Esophagus muscularis mucosa (tissue), 4 donors: ENCODE data around the gene PTPN18. TPM values are rescaled to one million over a fixed set of nuclear protein-coding genes. Genes with fewer than 3 reads are reported as not detected.

ENCODE experiments used
- DNase-seq: peaks from one replicate; pipeline ENCODE4 v3.0.0-alpha.2; 2017; ENCODE audit errors: extremely low spot score
- H3K27ac ChIP-seq, 4 donors: fragments of 200-600 bp; sonication (generic); replicated peaks in 1 of 4; 1 replicate in 3 of 4; 2 replicates in 1 of 4; pipeline ENCODE4 v1.5.1; 2016 to 2019; ENCODE audit warnings: mild to moderate bottlenecking in 1 of 4
- H3K27me3 ChIP-seq, 4 donors: fragments of 200-600 bp; sonication (generic); one replicate each; pipeline versions ENCODE4 v1.5.1 to v1.6.0; 2016 to 2019
- H3K36me3 ChIP-seq, 4 donors: fragments of 200-600 bp; sonication (generic); one replicate each; pipeline ENCODE4 v1.5.1; 2016 to 2019
- H3K4me1 ChIP-seq, 4 donors: fragments of 200-600 bp; sonication (generic); one replicate each; pipeline ENCODE4 v1.5.1; 2016 to 2019
- H3K4me3 ChIP-seq, 4 donors: fragments of 200-600 bp; sonication (generic); 1 replicate in 2 of 4; 2 replicates in 2 of 4; pipeline ENCODE4 v1.5.1; 2016 to 2019; ENCODE audit warnings: mild to moderate bottlenecking in 4 of 4, moderate library complexity in 1 of 4
- H3K9me3 ChIP-seq, 4 donors: fragments of 200-600 bp; sonication (generic); 1 replicate in 3 of 4; 2 replicates in 1 of 4; pipeline ENCODE4 v1.5.1; 2016 to 2019
- EP300 ChIP-seq: sonication (generic); formaldehyde crosslinking; IDR thresholded peaks from one replicate; pipeline ENCODE4 v1.6.1; 2017; ENCODE audit warnings: antibody characterized with exemption
- POLR2A ChIP-seq: fragments of 450-650 bp; IDR thresholded peaks from one replicate; pipeline ENCODE4 v1.6.1; 2017; ENCODE audit warnings: antibody characterized with exemption, moderate library complexity, mild to moderate bottlenecking, low read depth
- POLR2AphosphoS5 ChIP-seq, 2 donors: sonication (generic); formaldehyde crosslinking; IDR thresholded peaks; one replicate each; pipeline ENCODE4 v1.6.1; 2017; ENCODE audit warnings: antibody characterized with exemption in 2 of 2
- WGBS: methylation state at CpG from one replicate; pipeline ENCODE4 v1.1.5; 2018; 5-methylcytosine and 5-hydroxymethylcytosine counted together
- intact Hi-C: fragments of 100-400 bp; cut with DNase I; formaldehyde crosslinking; loops from one replicate; pipeline ENCODE4 v1.15.1; 2023
- total RNA-seq, 4 donors: library from RNA; depleted of rRNA; stranded (reverse); fragments of >200 nt; gene quantifications; one replicate each; pipeline versions ENCODE4 v1.1.0 to v1.2.1, GENCODE V29; 2016
- TF ChIP-seq, protein P1 (sequence below), 3 experiments: fragments of 200-600 bp in 2 of 3; fragments of 450-650 bp in 1 of 3; sonication (generic) in 2 of 3; IDR thresholded peaks; one replicate each; pipeline ENCODE4 v1.5.1; 2017 to 2019; ENCODE audit warnings: antibody characterized with exemption in 3 of 3, mild to moderate bottlenecking in 2 of 3, moderate library complexity in 1 of 3

The PTPN18 gene
- total RNA-seq, 4 donors from 2014 or later = 36.6 to 60.2 (median 50.3) TPM

GRCh38 chr2:130369311-130369964, 13.6 kb downstream of the PTPN18 start:
- Histone ChIP-seq H3K27me3 (no peaks in the 10 kb centered on the region), H3K36me3 (peaks cover 0 to 20% (median 5%) of the 10 kb centered on the region in 4 donors), H3K9me3 (no peaks in the 10 kb centered on the region), H3K27ac (no peak overlapping the region), H3K4me3 (no peak overlapping the region), H3K4me1 (peaks cover 21 to 34% (median 31%) of the 10 kb centered on the region in 4 donors)
- no peak for DNase-seq
- intact Hi-C loops = no loop called here
- no peak for TF ChIP-seq POLR2AphosphoS5 (IDR thresholded peaks at IDR 0.05)

- no peak overlapping the region for H3K27ac ChIP-seq
- TF ChIP-seq POLR2A (no peak), EP300 (no peak), POLR2AphosphoS5 (IDR thresholded peaks at IDR 0.05) (no peak)
- TF ChIP-seq, protein P1, sequence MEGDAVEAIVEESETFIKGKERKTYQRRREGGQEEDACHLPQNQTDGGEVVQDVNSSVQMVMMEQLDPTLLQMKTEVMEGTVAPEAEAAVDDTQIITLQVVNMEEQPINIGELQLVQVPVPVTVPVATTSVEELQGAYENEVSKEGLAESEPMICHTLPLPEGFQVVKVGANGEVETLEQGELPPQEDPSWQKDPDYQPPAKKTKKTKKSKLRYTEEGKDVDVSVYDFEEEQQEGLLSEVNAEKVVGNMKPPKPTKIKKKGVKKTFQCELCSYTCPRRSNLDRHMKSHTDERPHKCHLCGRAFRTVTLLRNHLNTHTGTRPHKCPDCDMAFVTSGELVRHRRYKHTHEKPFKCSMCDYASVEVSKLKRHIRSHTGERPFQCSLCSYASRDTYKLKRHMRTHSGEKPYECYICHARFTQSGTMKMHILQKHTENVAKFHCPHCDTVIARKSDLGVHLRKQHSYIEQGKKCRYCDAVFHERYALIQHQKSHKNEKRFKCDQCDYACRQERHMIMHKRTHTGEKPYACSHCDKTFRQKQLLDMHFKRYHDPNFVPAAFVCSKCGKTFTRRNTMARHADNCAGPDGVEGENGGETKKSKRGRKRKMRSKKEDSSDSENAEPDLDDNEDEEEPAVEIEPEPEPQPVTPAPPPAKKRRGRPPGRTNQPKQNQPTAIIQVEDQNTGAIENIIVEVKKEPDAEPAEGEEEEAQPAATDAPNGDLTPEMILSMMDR (IDR thresholded peaks at IDR 0.05) = no peak
- WGBS = 92% methylated on average over 5 of the region's 5 CpGs
- H3K4me3 ChIP-seq = no peak overlapping the region
- no peak for DNase-seq
- H3K27me3 ChIP-seq = no peaks in the 10 kb centered on the region
- intact Hi-C loops = no loop called here
- peaks cover 26 to 39% (median 36%) of the 10 kb centered on the region in 4 donors for H3K4me1 ChIP-seq
- peaks cover 0 to 22% (median 5%) of the 10 kb centered on the region in 4 donors for H3K36me3 ChIP-seq
- H3K9me3 ChIP-seq = no peaks in the 10 kb centered on the region
Observed at GRCh38 chr2:130369965-130370341, 14.1 kb downstream of the PTPN18 start.

DNA sequence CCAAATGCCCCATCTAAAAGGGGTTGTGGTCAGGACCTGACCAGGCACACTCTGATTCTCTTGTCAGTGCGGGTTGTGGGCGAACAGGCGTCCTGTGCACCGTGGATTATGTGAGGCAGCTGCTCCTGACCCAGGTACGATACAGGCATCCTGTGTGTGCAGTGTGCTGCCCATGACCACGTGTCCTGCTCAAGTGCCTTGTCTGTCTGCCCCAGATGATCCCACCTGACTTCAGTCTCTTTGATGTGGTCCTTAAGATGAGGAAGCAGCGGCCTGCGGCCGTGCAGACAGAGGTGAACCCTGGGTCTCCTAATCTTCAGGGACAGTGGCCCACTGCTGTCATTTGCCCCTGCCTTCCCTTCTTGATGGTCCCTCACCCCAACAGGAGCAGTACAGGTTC, 14.6 kb downstream of the PTPN18 start:
- Histone ChIP-seq H3K27ac (peak overlapping the region in 1 of 4 donors; percentile 89), H3K9me3 (no peaks in the 10 kb centered on the region), H3K27me3 (no peaks in the 10 kb centered on the region), H3K4me3 (no peak overlapping the region), H3K36me3 (peaks cover 0 to 28% (median 7%) of the 10 kb centered on the region in 4 donors), H3K4me1 (peaks cover 26 to 45% (median 41%) of the 10 kb centered on the region in 4 donors)
- peak; percentile 90 for DNase-seq
- TF ChIP-seq, protein P1 (IDR thresholded peaks at IDR 0.05) = no peak
- intact Hi-C loops = no loop called here
- WGBS = 100% methylated on average over 5 of the region's 9 CpGs

GRCh38 chr2:130371723-130372054, 15.8 kb downstream of the PTPN18 start:
- no peak for DNase-seq
- Histone ChIP-seq H3K9me3 (no peaks in the 10 kb centered on the region), H3K4me3 (peak overlapping the region; percentile 85 to 97 (median 90)), H3K27me3 (no peaks in the 10 kb centered on the region), H3K27ac (peak overlapping the region; percentile 84 to 94 (median 88)), H3K4me1 (peaks cover 26 to 48% (median 42%) of the 10 kb centered on the region in 4 donors), H3K36me3 (peaks cover 0 to 39% (median 13%) of the 10 kb centered on the region in 4 donors)
- TF ChIP-seq EP300 = no peak
- TF ChIP-seq POLR2A = no peak
- TF ChIP-seq, protein P1 (IDR thresholded peaks at IDR 0.05) = no peak
- no peak for TF ChIP-seq POLR2AphosphoS5 (IDR thresholded peaks at IDR 0.05)
- intact Hi-C loops = loop anchor here (2.0 kb wide), 1 partner anchor 17 kb away; no protein-coding TSS in a partner anchor
- 45% methylated on average over 18 of the region's 18 CpGs for WGBS

- H3K4me1 ChIP-seq = peaks cover 26 to 50% (median 45%) of the 10 kb centered on the region in 4 donors
- H3K9me3 ChIP-seq = no peaks in the 10 kb centered on the region
- peak; percentile 96 for DNase-seq
- H3K27me3 ChIP-seq = no peaks in the 10 kb centered on the region
- H3K4me3 ChIP-seq = peak overlapping the region; percentile 85 to 97 (median 90)
- TF ChIP-seq, protein P1 (IDR thresholded peaks at IDR 0.05) = peak; percentile 77 to 93 (median 93)
- TF ChIP-seq POLR2A = peak; percentile 47
- TF ChIP-seq POLR2AphosphoS5 (IDR thresholded peaks at IDR 0.05) = peak; percentile 74 to 88
- no peak for TF ChIP-seq EP300
- 1% methylated on average over 16 of the region's 81 CpGs for WGBS
- H3K27ac ChIP-seq = peak overlapping the region; percentile 84 to 94 (median 88)
- peaks cover 0 to 43% (median 16%) of the 10 kb centered on the region in 4 donors for H3K36me3 ChIP-seq
- intact Hi-C loops = loop anchor here (2.0 kb wide), 1 partner anchor 17 kb away; no protein-coding TSS in a partner anchor
Observed at GRCh38 chr2:130372055-130372832, 16.4 kb downstream of the PTPN18 start.
